GM19467 (cell line): ENCODE results near the gene MGST2.
"Not testable (repeated sequence)": the region's sequence is repeated elsewhere in the genome, so short reads cannot be mapped to it uniquely, and the experiment has no call there.

Experiments
- ATAC-seq: cut with Tn5 transposase; IDR thresholded peaks from one replicate; pipeline ENCODE4 v1.9.1; 2021; ENCODE audit warnings: mild to moderate bottlenecking, moderate library complexity; ENCODE audit not compliant: unreplicated experiment

MGST2 gene

GRCh38 chr4:139665690-139666529, at the start of gene MGST2:
TSS of gene MGST2 (plus strand) at chr4:139665819. CDS start at chr4:139666020, 201 bp downstream.
- ATAC-seq = peak; percentile 81

GRCh38 chr4:139617702-139618490, 47.7 kb upstream of the MGST2 start:
- ATAC-seq = no peak

- ATAC-seq = peak; percentile 74
Observed at GRCh38 chr4:139619644-139620043, 46.0 kb upstream of the MGST2 start.

GRCh38 chr4:139622901-139623381, 42.7 kb upstream of the MGST2 start:
- ATAC-seq = no peak

- no peak for ATAC-seq
Observed at GRCh38 chr4:139624441-139625092, 41.1 kb upstream of the MGST2 start.

- no peak for ATAC-seq
Observed at GRCh38 chr4:139625093-139625455, 40.5 kb upstream of the MGST2 start.

- ATAC-seq = no peak
Observed at GRCh38 chr4:139625482-139625881, 40.1 kb upstream of the MGST2 start.

GRCh38 chr4:139628184-139629012, 37.2 kb upstream of the MGST2 start:
- no peak for ATAC-seq

GRCh38 chr4:139629436-139630125, 36.0 kb upstream of the MGST2 start:
- ATAC-seq = no peak

GRCh38 chr4:139630126-139630495, 35.5 kb upstream of the MGST2 start:
- ATAC-seq = no peak

- no peak for ATAC-seq
Observed at GRCh38 chr4:139630991-139631390, 34.6 kb upstream of the MGST2 start.

GRCh38 chr4:139631791-139632190, 33.8 kb upstream of the MGST2 start:
- ATAC-seq = no peak

GRCh38 chr4:139632739-139633138, 32.9 kb upstream of the MGST2 start:
- ATAC-seq = not testable (repeated sequence)

- ATAC-seq = no peak
Observed at GRCh38 chr4:139633195-139633594, 32.4 kb upstream of the MGST2 start.

- ATAC-seq = no peak
Observed at GRCh38 chr4:139633661-139634060, 32.0 kb upstream of the MGST2 start.

- no peak for ATAC-seq
Observed at GRCh38 chr4:139635966-139636365, 29.7 kb upstream of the MGST2 start.

- not testable (repeated sequence) for ATAC-seq
Observed at GRCh38 chr4:139638306-139638705, 27.3 kb upstream of the MGST2 start.

GRCh38 chr4:139639654-139640053, 26.0 kb upstream of the MGST2 start:
- no peak for ATAC-seq

- no peak for ATAC-seq
Observed at GRCh38 chr4:139641218-139641617, 24.4 kb upstream of the MGST2 start.

GRCh38 chr4:139642364-139642763, 23.3 kb upstream of the MGST2 start:
- no peak for ATAC-seq
